IMR-90 (cell line): ENCODE measurements around the gene SLC38A8.

ENCODE experiments used
- CTCF ChIP-seq: conservative IDR thresholded peaks from 2 replicates; pipeline ENCODE4 v1.5.1; 2012; ENCODE audit warnings: mild to moderate bottlenecking, low read depth, low read length, improper control_type of control experiment
- ELK1 ChIP-seq: fragments of 150-350 bp; IDR thresholded peaks from 2 replicates; pipeline ENCODE4 v1.6.1; 2016; ENCODE audit warnings: low read depth, mild to moderate bottlenecking, low read length, moderate library complexity, borderline replicate concordance
- MAFK ChIP-seq: IDR thresholded peaks from 2 replicates; pipeline ENCODE4 v1.6.1; 2012; ENCODE audit warnings: low read depth, low read length, improper control_type of control experiment
- MAZ ChIP-seq: IDR thresholded peaks from 2 replicates; pipeline ENCODE4 v1.6.1; 2012; ENCODE audit warnings: low read depth, mild to moderate bottlenecking, low read length, improper control_type of control experiment, moderate library complexity, borderline replicate concordance
- MXI1 ChIP-seq: IDR thresholded peaks from 2 replicates; pipeline ENCODE4 v1.6.1; 2012; ENCODE audit warnings: low read depth, mild to moderate bottlenecking, low read length, moderate library complexity, borderline replicate concordance
- POLR2A ChIP-seq: IDR thresholded peaks from 2 replicates; pipeline ENCODE4 v1.6.1; 2012; ENCODE audit warnings: mild to moderate bottlenecking, low read depth, low read length
- RAD21 ChIP-seq: IDR thresholded peaks from 2 replicates; pipeline ENCODE4 v1.6.1; 2012; ENCODE audit warnings: low read length, improper control_type of control experiment
- SMC3 ChIP-seq: fragments of 150-350 bp; IDR thresholded peaks from 2 replicates; pipeline ENCODE4 v1.6.1; 2016; ENCODE audit warnings: low read depth, mild to moderate bottlenecking, antibody characterized with exemption, low read length, moderate library complexity
- USF2 ChIP-seq: fragments of 150-350 bp; IDR thresholded peaks from 2 replicates; pipeline ENCODE4 v1.6.1; 2017; ENCODE audit warnings: mild to moderate bottlenecking, antibody characterized with exemption, low read length, low read depth

- TF ChIP-seq MAFK, result no peak
- no peak for TF ChIP-seq CTCF
- TF ChIP-seq POLR2A, result no peak
- no peak for TF ChIP-seq ELK1
- TF ChIP-seq SMC3, result no peak
- TF ChIP-seq MXI1, result no peak
- TF ChIP-seq USF2, result no peak
- no peak for TF ChIP-seq RAD21
- TF ChIP-seq MAZ, result no peak
These were observed 38.2 kb downstream of the SLC38A8 start for GRCh38 chr16:84004442-84004841.
